ENCODE data around the gene CARNS1.

- TF ChIP-seq, protein P1, sequence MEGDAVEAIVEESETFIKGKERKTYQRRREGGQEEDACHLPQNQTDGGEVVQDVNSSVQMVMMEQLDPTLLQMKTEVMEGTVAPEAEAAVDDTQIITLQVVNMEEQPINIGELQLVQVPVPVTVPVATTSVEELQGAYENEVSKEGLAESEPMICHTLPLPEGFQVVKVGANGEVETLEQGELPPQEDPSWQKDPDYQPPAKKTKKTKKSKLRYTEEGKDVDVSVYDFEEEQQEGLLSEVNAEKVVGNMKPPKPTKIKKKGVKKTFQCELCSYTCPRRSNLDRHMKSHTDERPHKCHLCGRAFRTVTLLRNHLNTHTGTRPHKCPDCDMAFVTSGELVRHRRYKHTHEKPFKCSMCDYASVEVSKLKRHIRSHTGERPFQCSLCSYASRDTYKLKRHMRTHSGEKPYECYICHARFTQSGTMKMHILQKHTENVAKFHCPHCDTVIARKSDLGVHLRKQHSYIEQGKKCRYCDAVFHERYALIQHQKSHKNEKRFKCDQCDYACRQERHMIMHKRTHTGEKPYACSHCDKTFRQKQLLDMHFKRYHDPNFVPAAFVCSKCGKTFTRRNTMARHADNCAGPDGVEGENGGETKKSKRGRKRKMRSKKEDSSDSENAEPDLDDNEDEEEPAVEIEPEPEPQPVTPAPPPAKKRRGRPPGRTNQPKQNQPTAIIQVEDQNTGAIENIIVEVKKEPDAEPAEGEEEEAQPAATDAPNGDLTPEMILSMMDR (conservative IDR thresholded peaks at IDR 0.05 in 1 of 2, IDR thresholded peaks at IDR 0.05 in 1 of 2; ENCODE audit: low read depth in 1 of 2, low read length in 2 of 2): no peak
- no peak for TF ChIP-seq EZH2 (IDR thresholded peaks at IDR 0.05; ENCODE audit: low read length, missing control alignments)
Observed at GRCh38 chr11:67398661-67399563, 16.6 kb upstream of the CARNS1 start.

All from fibroblast of lung (primary cell).